Ectodermal cell (in vitro differentiated cells): ENCODE results near the gene THAP5.

Experiments used
- H3K27ac ChIP-seq: 2 replicates; pipeline ENCODE4 v1.7.0; 2013; ENCODE audit warnings: mild to moderate bottlenecking, low read depth, low read length; ENCODE audit not compliant: insufficient read depth, poor library complexity, severe bottlenecking
- H3K27me3 ChIP-seq: 2 replicates; pipeline ENCODE4 v1.7.0; 2013; ENCODE audit warnings: mild to moderate bottlenecking, low read length; ENCODE audit not compliant: insufficient read depth, control insufficient read depth, poor library complexity, severe bottlenecking
- H3K36me3 ChIP-seq: one replicate; pipeline ENCODE4 v1.7.0; 2013; ENCODE audit warnings: low read length; ENCODE audit not compliant: control insufficient read depth, insufficient read depth
- H3K4me1 ChIP-seq: one replicate; pipeline ENCODE4 v1.7.0; 2013; ENCODE audit warnings: low read length; ENCODE audit not compliant: control insufficient read depth, insufficient read depth
- H3K4me3 ChIP-seq: 2 replicates; pipeline ENCODE4 v1.7.0; 2013; ENCODE audit warnings: low read depth, low read length, control low read depth; ENCODE audit not compliant: insufficient read depth
- H3K9me3 ChIP-seq: 2 replicates; pipeline ENCODE4 v1.7.0; 2013; ENCODE audit warnings: mild to moderate bottlenecking, low read length, moderate library complexity; ENCODE audit not compliant: control insufficient read depth
- WGBS, 2 experiments: methylation state at CpG; one replicate each; pipeline ENCODE4 v1.1.7; 2013; ENCODE audit warnings: missing lambda C conversion rate in 2 of 2; 5-methylcytosine and 5-hydroxymethylcytosine counted together

Gene THAP5

GRCh38 chr7:108515630-108516029 is 53.9 kb downstream of the THAP5 start:
- peaks cover 9% of the 10 kb centered on the region for H3K36me3 ChIP-seq
- H3K4me3 ChIP-seq, result no peak overlapping the region
- no peak overlapping the region for H3K27ac ChIP-seq
- H3K9me3 ChIP-seq, result no peaks in the 10 kb centered on the region
- WGBS, 2 experiments, result 95 to 100% methylated on average over 1 to 2 of the region's 2 CpGs
- no peaks in the 10 kb centered on the region for H3K4me1 ChIP-seq
- no peaks in the 10 kb centered on the region for H3K27me3 ChIP-seq

DNA sequence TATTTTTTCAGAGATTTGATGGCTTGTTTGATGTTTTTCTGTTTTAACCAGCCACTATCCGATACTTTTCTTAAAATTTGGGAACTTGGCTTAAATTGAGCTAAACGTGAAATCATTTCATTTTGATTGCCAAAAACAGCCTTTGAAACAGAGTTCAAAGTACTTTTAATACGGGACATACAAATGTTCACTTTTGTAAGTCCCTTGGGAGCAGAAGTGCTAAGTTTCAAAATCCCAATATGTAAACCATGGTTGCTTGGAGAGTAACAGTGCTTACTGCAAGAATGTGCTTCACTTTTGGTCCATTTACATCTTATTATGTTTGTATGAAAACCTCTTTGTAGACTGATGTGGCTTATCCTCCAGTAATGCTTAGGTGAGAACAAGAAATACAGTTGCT is 54.5 kb downstream of the THAP5 start:
- Histone ChIP-seq H3K4me3 (no peak overlapping the region), H3K4me1 (no peaks in the 10 kb centered on the region), H3K27me3 (no peaks in the 10 kb centered on the region), H3K36me3 (peaks cover 9% of the 10 kb centered on the region), H3K9me3 (no peaks in the 10 kb centered on the region), H3K27ac (no peak overlapping the region)
- 92 to 98% methylated on average over 3 of the region's 3 CpGs for WGBS, 2 experiments
